ENCODE results near the gene TRMT6. TPM values are rescaled to one million over a fixed set of nuclear protein-coding genes. Genes with fewer than 3 reads are reported as not detected.

The TRMT6 gene
- total RNA-seq, 1 donor from 2014 or later, result 12.6 TPM

- ATAC-seq, result no peak
Measured at GRCh38 chr20:5947276-5947675, 3.1 kb downstream of the TRMT6 start.

- peak; percentile 30 for ATAC-seq
Measured at GRCh38 chr20:5945963-5946362, 4.4 kb downstream of the TRMT6 start.

- ATAC-seq, result no peak
Measured at GRCh38 chr20:5938456-5939029, 11.8 kb downstream of the TRMT6 start.

GRCh38 chr20:5936238-5936637 is 14.1 kb downstream of the TRMT6 start:
- no peak for ATAC-seq

- no peak for ATAC-seq
Measured at GRCh38 chr20:5935384-5935783, 14.9 kb downstream of the TRMT6 start.

- ATAC-seq, result peak; percentile 32
Measured at GRCh38 chr20:5933802-5934436, 16.4 kb downstream of the TRMT6 start.

- ATAC-seq, result no peak
Measured at GRCh38 chr20:5932796-5933195, 17.5 kb downstream of the TRMT6 start.

GRCh38 chr20:5931411-5931810 is 18.9 kb downstream of the TRMT6 start:
- ATAC-seq, result no peak

- ATAC-seq, result no peak
Measured at GRCh38 chr20:5928836-5929715, 21.3 kb downstream of the TRMT6 start.

GRCh38 chr20:5927749-5928462 is 22.4 kb downstream of the TRMT6 start:
- ATAC-seq, result no peak

- ATAC-seq, result no peak
Measured at GRCh38 chr20:5925551-5925950, 24.8 kb downstream of the TRMT6 start.

GRCh38 chr20:5923493-5923892 is 26.8 kb downstream of the TRMT6 start:
- no peak for ATAC-seq

- ATAC-seq, result no peak
Measured at GRCh38 chr20:5920581-5920980, 29.8 kb downstream of the TRMT6 start.

GRCh38 chr20:5919626-5920544 is 30.4 kb downstream of the TRMT6 start:
- peak; percentile 69 for ATAC-seq

GRCh38 chr20:5918856-5919625 is 31.3 kb downstream of the TRMT6 start:
- peak; percentile 90 for ATAC-seq

- no peak for ATAC-seq
Measured at GRCh38 chr20:5914859-5915258, 35.5 kb downstream of the TRMT6 start.

- ATAC-seq, result no peak
Measured at GRCh38 chr20:5913166-5913565, 37.2 kb downstream of the TRMT6 start.

GRCh38 chr20:5910186-5910585 is 40.1 kb downstream of the TRMT6 start:
- ATAC-seq, result no peak

- ATAC-seq, result no peak
Measured at GRCh38 chr20:5908981-5909380, 41.4 kb downstream of the TRMT6 start.

- ATAC-seq, result no peak
Measured at GRCh38 chr20:5900908-5901307, 49.4 kb downstream of the TRMT6 start.

- ATAC-seq, result no peak
Measured at GRCh38 chr20:5899444-5899843, 50.9 kb downstream of the TRMT6 start.
